CD4-positive, CD25-positive, alpha-beta regulatory T cell (primary cell): ENCODE data around the gene ITGB8. TPM values are rescaled to one million over a fixed set of nuclear protein-coding genes. Genes with fewer than 3 reads are reported as not detected.

Experiments used
- ATAC-seq, 2 donors: fragments of 150-1000 bp; cut with Tn5 transposase; one replicate each; pipeline ENCODE4 v1.10.0; 2021; ENCODE audit warnings: low read depth in 2 of 2, moderate number of reproducible peaks in 2 of 2, moderate library complexity in 1 of 2
- DNase-seq, 3 donors: peaks; one replicate each; pipeline versions ENCODE4 v3.0.0 to v3.0.0-alpha.2; 2012 to 2022; ENCODE audit warnings: mixed read lengths in 1 of 3
- H3K27ac ChIP-seq: one replicate; pipeline ENCODE4 v1.7.0; 2013; ENCODE audit warnings: mild to moderate bottlenecking, low read length; ENCODE audit not compliant: insufficient read depth, poor library complexity, severe bottlenecking
- H3K27me3 ChIP-seq: one replicate; pipeline ENCODE4 v1.7.0; 2013; ENCODE audit warnings: low read length; ENCODE audit not compliant: control insufficient read depth, insufficient read depth
- H3K36me3 ChIP-seq: one replicate; pipeline ENCODE4 v1.7.0; 2013; ENCODE audit warnings: mild to moderate bottlenecking, low read length, moderate library complexity; ENCODE audit not compliant: control insufficient read depth, insufficient read depth
- H3K4me1 ChIP-seq: 2 replicates; pipeline ENCODE4 v1.7.0; 2013; ENCODE audit warnings: mild to moderate bottlenecking, low read length; ENCODE audit not compliant: insufficient read depth, control insufficient read depth, poor library complexity, severe bottlenecking
- H3K4me3 ChIP-seq: one replicate; pipeline ENCODE4 v1.7.0; 2013; ENCODE audit warnings: low read depth, mild to moderate bottlenecking, low read length, moderate library complexity
- H3K9me3 ChIP-seq, 2 experiments: 1 replicate in 1 of 2; 2 replicates in 1 of 2; pipeline ENCODE4 v1.7.0; 2013; ENCODE audit warnings: low read length in 2 of 2, mild to moderate bottlenecking in 1 of 2, moderate library complexity in 1 of 2; ENCODE audit not compliant: control insufficient read depth in 2 of 2
- H3K27ac Mint-ChIP-seq, 3 donors: one replicate each; pipeline ENCODE4 v1.8.0; 2020 to 2022; ENCODE audit warnings: mild to moderate bottlenecking in 3 of 3, mixed read lengths in 3 of 3, moderate library complexity in 2 of 3
- H3K27me3 Mint-ChIP-seq: one replicate; pipeline ENCODE4 v1.8.0; 2022; ENCODE audit warnings: mild to moderate bottlenecking, mixed read lengths
- H3K36me3 Mint-ChIP-seq: one replicate; pipeline ENCODE4 v1.8.0; 2020; ENCODE audit warnings: mixed read lengths
- H3K4me1 Mint-ChIP-seq, 4 donors: one replicate each; pipeline ENCODE4 v1.8.0; 2020 to 2022; ENCODE audit warnings: mixed read lengths in 4 of 4, mild to moderate bottlenecking in 1 of 4
- H3K4me3 Mint-ChIP-seq, 4 donors: one replicate each; pipeline ENCODE4 v1.8.0; 2020 to 2022; ENCODE audit warnings: mild to moderate bottlenecking in 4 of 4, mixed read lengths in 4 of 4, moderate library complexity in 3 of 4
- H3K9me3 Mint-ChIP-seq, 7 donors: one replicate each; pipeline ENCODE4 v1.8.0; 2020 to 2022; ENCODE audit warnings: mixed read lengths in 7 of 7, mild to moderate bottlenecking in 3 of 7, moderate library complexity in 2 of 7
- polyA plus RNA-seq, 4 donors: library from polyadenylated mRNA; unstranded; fragments of 300-500 nt; fragmentation: Illumina TruSeq; gene quantifications; one replicate each; pipeline ENCODE4 v1.2.3, GENCODE V29; 2021
- total RNA-seq: library from RNA; stranded (reverse); gene quantifications from one replicate; pipeline ENCODE4 v1.2.3, GENCODE V29; 2022

Gene ITGB8
- total and polyA plus RNA-seq, 5 donors from 2014 or later = 0.06 to 2.1 (median 0.55) TPM; not detected in 2

DNA sequence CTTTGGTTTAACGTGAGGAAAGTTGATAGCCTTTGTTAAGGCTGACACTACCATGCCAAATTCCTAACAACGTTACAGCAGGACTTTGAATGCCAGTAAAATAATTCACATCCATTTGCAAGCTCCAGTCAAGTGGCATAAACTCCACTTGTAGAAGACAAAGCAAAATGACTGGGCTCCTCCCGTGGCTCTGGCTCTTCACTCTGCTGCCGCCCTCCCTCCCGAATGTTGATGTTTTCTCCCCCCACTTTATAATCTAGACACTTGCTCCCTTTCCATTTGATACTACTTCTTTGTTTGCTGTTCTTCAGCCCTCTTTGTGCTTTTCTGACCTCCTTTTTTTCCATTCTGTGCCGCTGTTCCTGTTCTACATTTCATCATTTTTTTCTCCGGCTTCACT, 22.8 kb upstream of the ITGB8 start:
- ATAC-seq = no peak
- Mint-ChIP-seq H3K9me3 (peaks cover 0 to 1% (median 0%) of the 10 kb centered on the region in 7 donors), H3K27ac (no peak overlapping the region), H3K36me3 (no peaks in the 10 kb centered on the region), H3K27me3 (peaks cover 4% of the 10 kb centered on the region), H3K4me3 (no peak overlapping the region), H3K4me1 (peaks cover 0 to 5% (median under 1%) of the 10 kb centered on the region in 4 donors)
- Histone ChIP-seq H3K27ac (no peak overlapping the region), H3K4me1 (no peaks in the 10 kb centered on the region), H3K9me3 (no peaks in the 10 kb centered on the region), H3K36me3 (no peaks in the 10 kb centered on the region), H3K4me3 (no peak overlapping the region), H3K27me3 (no peaks in the 10 kb centered on the region)
- DNase-seq = no peak

GRCh38 chr7:20310301-20310700, 20.4 kb upstream of the ITGB8 start:
- H3K36me3 ChIP-seq = no peaks in the 10 kb centered on the region
- ATAC-seq = no peak
- peaks cover 4% of the 10 kb centered on the region for H3K27me3 Mint-ChIP-seq
- no peaks in the 10 kb centered on the region for H3K36me3 Mint-ChIP-seq
- H3K9me3 Mint-ChIP-seq = peaks cover 0 to 1% (median 0%) of the 10 kb centered on the region in 7 donors
- no peak overlapping the region for H3K27ac ChIP-seq
- no peak overlapping the region for H3K4me3 Mint-ChIP-seq
- no peaks in the 10 kb centered on the region for H3K9me3 ChIP-seq
- no peak overlapping the region for H3K4me3 ChIP-seq
- H3K4me1 Mint-ChIP-seq = peaks cover 0 to 5% (median under 1%) of the 10 kb centered on the region in 4 donors
- DNase-seq = no peak
- H3K27ac Mint-ChIP-seq = no peak overlapping the region
- no peaks in the 10 kb centered on the region for H3K4me1 ChIP-seq
- H3K27me3 ChIP-seq = no peaks in the 10 kb centered on the region

DNA sequence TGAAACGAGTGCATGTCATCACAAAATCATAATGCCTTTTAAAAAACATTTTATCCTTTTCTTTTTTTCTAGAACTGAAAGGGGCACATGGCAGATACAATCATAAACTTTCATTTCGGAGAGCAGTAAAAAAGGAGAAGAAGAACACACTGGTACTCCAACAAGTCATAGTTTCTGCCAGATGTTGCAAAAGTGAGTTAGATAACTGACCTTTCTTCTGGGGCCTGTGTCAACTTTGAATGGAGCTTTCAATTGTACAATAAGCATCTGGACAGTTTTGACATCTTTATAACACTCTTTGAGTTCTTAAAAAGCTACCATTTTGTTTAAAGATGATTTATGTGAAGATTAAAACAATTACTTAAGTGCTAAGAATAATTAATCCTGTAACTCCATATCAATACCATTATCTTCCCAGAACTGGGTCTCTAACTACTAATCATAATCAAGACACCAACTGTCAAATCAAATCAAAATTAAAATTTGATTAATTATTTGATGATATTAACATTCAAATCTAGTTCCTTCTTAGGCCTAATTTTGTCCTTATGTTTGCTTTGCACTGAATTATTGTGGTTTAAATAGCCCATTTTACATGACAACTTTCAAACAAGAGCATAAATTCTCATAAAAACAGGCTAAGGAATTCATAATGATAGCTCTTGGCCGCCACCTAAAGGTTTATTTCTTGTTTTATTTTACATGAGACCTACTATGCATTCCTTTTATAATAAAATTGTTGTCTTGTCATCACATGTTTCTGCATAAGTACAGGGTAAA, 19.5 kb upstream of the ITGB8 start:
- Mint-ChIP-seq H3K4me1 (peaks cover 0 to 5% (median under 1%) of the 10 kb centered on the region in 4 donors), H3K4me3 (no peak overlapping the region), H3K27me3 (peaks cover 4% of the 10 kb centered on the region), H3K9me3 (peaks cover 0 to 1% (median 0%) of the 10 kb centered on the region in 7 donors), H3K36me3 (no peaks in the 10 kb centered on the region), H3K27ac (no peak overlapping the region)
- Histone ChIP-seq H3K4me1 (no peaks in the 10 kb centered on the region), H3K27me3 (no peaks in the 10 kb centered on the region), H3K4me3 (no peak overlapping the region), H3K9me3 (no peaks in the 10 kb centered on the region), H3K27ac (no peak overlapping the region), H3K36me3 (no peaks in the 10 kb centered on the region)
- ATAC-seq (no peak), DNase-seq (peak in 1 of 3 donors; percentile 37)

GRCh38 chr7:20311743-20312042, 19.0 kb upstream of the ITGB8 start:
- ATAC-seq (no peak), DNase-seq (no peak)
- Mint-ChIP-seq H3K27me3 (peaks cover 4% of the 10 kb centered on the region), H3K4me1 (peaks cover 0 to 5% (median under 1%) of the 10 kb centered on the region in 4 donors), H3K4me3 (no peak overlapping the region), H3K9me3 (peaks cover 0 to 1% (median 0%) of the 10 kb centered on the region in 7 donors), H3K36me3 (no peaks in the 10 kb centered on the region), H3K27ac (no peak overlapping the region)
- Histone ChIP-seq H3K27ac (no peak overlapping the region), H3K9me3 (no peaks in the 10 kb centered on the region), H3K27me3 (no peaks in the 10 kb centered on the region), H3K4me1 (no peaks in the 10 kb centered on the region), H3K4me3 (no peak overlapping the region), H3K36me3 (no peaks in the 10 kb centered on the region)

DNA sequence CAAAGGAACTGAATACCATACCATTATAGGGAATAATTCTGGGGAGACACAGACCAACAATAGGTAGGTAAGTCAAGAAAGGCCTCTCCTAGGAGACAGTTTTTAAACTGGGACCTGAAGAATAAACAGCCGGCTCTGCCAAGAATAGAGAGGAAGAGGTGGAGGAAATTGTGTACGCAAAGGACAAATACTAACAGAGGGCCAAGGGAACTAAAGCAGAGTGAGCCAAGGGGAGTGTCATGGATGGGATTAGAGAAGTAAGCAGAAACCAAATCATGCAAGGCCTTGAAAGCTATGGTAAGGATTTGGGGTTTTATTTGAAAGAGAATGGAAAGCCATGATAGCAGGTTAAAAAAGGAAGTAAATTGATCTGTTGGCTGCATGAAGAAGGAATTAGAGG, 18.1 kb upstream of the ITGB8 start:
- Mint-ChIP-seq H3K4me3 (no peak overlapping the region), H3K4me1 (peaks cover 0 to 5% (median under 1%) of the 10 kb centered on the region in 4 donors), H3K27me3 (peaks cover 4% of the 10 kb centered on the region), H3K9me3 (peaks cover 0 to 1% (median 0%) of the 10 kb centered on the region in 7 donors), H3K27ac (no peak overlapping the region), H3K36me3 (no peaks in the 10 kb centered on the region)
- Histone ChIP-seq H3K27me3 (no peaks in the 10 kb centered on the region), H3K4me3 (no peak overlapping the region), H3K9me3 (no peaks in the 10 kb centered on the region), H3K4me1 (no peaks in the 10 kb centered on the region), H3K36me3 (no peaks in the 10 kb centered on the region), H3K27ac (no peak overlapping the region)
- ATAC-seq (no peak), DNase-seq (no peak)

DNA sequence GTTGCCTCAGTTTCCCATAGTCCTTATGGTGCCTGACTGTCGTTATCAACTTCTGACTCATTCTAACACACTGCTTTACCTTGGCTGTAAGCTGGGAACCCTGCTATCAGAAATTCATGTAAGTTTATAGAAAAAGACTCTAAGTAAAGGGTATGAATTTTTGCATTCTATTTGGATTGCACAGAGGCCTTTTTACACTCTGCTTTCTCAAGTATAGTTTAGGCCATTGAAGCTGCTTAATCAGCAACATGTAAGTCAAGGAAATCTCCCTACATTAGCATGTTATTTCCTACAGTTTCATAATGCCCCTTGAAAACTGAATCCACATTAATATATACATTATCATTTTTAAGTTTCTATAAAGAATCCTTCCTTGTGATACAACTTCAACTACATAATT, 17.1 kb upstream of the ITGB8 start:
- Mint-ChIP-seq H3K4me3 (no peak overlapping the region), H3K4me1 (peaks cover 0 to 5% (median 2%) of the 10 kb centered on the region in 4 donors), H3K27ac (no peak overlapping the region), H3K36me3 (no peaks in the 10 kb centered on the region), H3K9me3 (no peaks in the 10 kb centered on the region), H3K27me3 (no peaks in the 10 kb centered on the region)
- no peak overlapping the region for H3K27ac ChIP-seq
- H3K4me1 ChIP-seq = no peaks in the 10 kb centered on the region
- H3K36me3 ChIP-seq = no peaks in the 10 kb centered on the region
- H3K9me3 ChIP-seq = no peaks in the 10 kb centered on the region
- H3K27me3 ChIP-seq = no peaks in the 10 kb centered on the region
- ATAC-seq (no peak), DNase-seq (no peak)
- no peak overlapping the region for H3K4me3 ChIP-seq

- Mint-ChIP-seq H3K27ac (no peak overlapping the region), H3K27me3 (no peaks in the 10 kb centered on the region), H3K4me3 (no peak overlapping the region), H3K4me1 (peaks cover 0 to 5% (median 2%) of the 10 kb centered on the region in 4 donors), H3K36me3 (no peaks in the 10 kb centered on the region), H3K9me3 (no peaks in the 10 kb centered on the region)
- Histone ChIP-seq H3K4me3 (no peak overlapping the region), H3K27ac (no peak overlapping the region), H3K27me3 (no peaks in the 10 kb centered on the region), H3K9me3 (no peaks in the 10 kb centered on the region), H3K4me1 (no peaks in the 10 kb centered on the region), H3K36me3 (no peaks in the 10 kb centered on the region)
- no peak for DNase-seq
- no peak for ATAC-seq
Observed at GRCh38 chr7:20314198-20314597, 16.5 kb upstream of the ITGB8 start.

DNA sequence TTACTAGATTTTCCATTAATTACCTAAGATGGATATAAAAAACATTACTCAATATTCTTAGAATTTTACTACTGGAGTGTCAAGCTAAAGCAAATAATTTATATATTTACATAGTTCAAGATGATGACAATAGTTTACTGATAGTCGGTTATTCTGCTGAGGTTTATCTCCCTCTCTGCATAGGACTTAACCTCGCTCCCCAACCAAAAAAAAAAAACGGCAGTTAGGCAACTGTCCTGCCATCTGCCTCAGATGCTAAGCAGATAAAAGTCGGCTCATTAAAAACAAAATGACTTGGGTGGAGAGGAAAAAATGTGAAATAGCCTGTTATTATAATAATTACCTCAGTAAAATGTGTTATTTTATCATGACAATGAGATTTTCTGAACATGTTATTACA, 14.0 kb upstream of the ITGB8 start:
- H3K27me3 Mint-ChIP-seq = no peaks in the 10 kb centered on the region
- peaks cover 0 to 3% (median 0%) of the 10 kb centered on the region in 4 donors for H3K4me1 Mint-ChIP-seq
- Histone ChIP-seq H3K27ac (no peak overlapping the region), H3K9me3 (no peaks in the 10 kb centered on the region), H3K4me1 (no peaks in the 10 kb centered on the region), H3K4me3 (no peak overlapping the region), H3K27me3 (no peaks in the 10 kb centered on the region), H3K36me3 (no peaks in the 10 kb centered on the region)
- H3K4me3 Mint-ChIP-seq = no peak overlapping the region
- H3K9me3 Mint-ChIP-seq = no peaks in the 10 kb centered on the region
- H3K27ac Mint-ChIP-seq = no peak overlapping the region
- ATAC-seq (no peak), DNase-seq (no peak)
- no peaks in the 10 kb centered on the region for H3K36me3 Mint-ChIP-seq
